ENCODE results near the gene RASL10B.

The RASL10B gene

GRCh38 chr17:35769895-35770486 is 38.6 kb downstream of the RASL10B start:
- Histone ChIP-seq H3K9me3 (ENCODE audit: insufficient read depth, low read length) (no peaks in the 10 kb centered on the region), H3K9me2 (replicated peaks; ENCODE audit: insufficient read depth, low read length) (no peaks in the 10 kb centered on the region), H3K36me3 (ENCODE audit: low read length) (no peaks in the 10 kb centered on the region), H2AFZ (ENCODE audit: low read depth, low read length, severe bottlenecking) (no peak overlapping the region), H3K27me3 (ENCODE audit: low read length) (no peaks in the 10 kb centered on the region), H3K27ac (ENCODE audit: low read depth, low read length) (no peak overlapping the region), H4K20me1 (ENCODE audit: low read depth, low read length) (no peaks in the 10 kb centered on the region), H3K79me2 (ENCODE audit: insufficient read depth, low read length) (no peaks in the 10 kb centered on the region), H3K4me2 (ENCODE audit: low read depth, low read length, poor library complexity, severe bottlenecking) (no peak overlapping the region), H3K9ac (ENCODE audit: low read length) (no peak overlapping the region), H3K4me3 (ENCODE audit: insufficient read depth, low read length, poor library complexity, severe bottlenecking) (no peak overlapping the region), H3F3A (ENCODE audit: insufficient read depth) (no peaks in the 10 kb centered on the region)
- TF ChIP-seq EZH2phosphoT487 (conservative IDR thresholded peaks at IDR 0.05; ENCODE audit: low read length) = no peak
- TF ChIP-seq, protein P1, sequence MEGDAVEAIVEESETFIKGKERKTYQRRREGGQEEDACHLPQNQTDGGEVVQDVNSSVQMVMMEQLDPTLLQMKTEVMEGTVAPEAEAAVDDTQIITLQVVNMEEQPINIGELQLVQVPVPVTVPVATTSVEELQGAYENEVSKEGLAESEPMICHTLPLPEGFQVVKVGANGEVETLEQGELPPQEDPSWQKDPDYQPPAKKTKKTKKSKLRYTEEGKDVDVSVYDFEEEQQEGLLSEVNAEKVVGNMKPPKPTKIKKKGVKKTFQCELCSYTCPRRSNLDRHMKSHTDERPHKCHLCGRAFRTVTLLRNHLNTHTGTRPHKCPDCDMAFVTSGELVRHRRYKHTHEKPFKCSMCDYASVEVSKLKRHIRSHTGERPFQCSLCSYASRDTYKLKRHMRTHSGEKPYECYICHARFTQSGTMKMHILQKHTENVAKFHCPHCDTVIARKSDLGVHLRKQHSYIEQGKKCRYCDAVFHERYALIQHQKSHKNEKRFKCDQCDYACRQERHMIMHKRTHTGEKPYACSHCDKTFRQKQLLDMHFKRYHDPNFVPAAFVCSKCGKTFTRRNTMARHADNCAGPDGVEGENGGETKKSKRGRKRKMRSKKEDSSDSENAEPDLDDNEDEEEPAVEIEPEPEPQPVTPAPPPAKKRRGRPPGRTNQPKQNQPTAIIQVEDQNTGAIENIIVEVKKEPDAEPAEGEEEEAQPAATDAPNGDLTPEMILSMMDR (IDR thresholded peaks at IDR 0.05; ENCODE audit: insufficient read depth, low read length, poor library complexity, severe bottlenecking) = no peak

DNA sequence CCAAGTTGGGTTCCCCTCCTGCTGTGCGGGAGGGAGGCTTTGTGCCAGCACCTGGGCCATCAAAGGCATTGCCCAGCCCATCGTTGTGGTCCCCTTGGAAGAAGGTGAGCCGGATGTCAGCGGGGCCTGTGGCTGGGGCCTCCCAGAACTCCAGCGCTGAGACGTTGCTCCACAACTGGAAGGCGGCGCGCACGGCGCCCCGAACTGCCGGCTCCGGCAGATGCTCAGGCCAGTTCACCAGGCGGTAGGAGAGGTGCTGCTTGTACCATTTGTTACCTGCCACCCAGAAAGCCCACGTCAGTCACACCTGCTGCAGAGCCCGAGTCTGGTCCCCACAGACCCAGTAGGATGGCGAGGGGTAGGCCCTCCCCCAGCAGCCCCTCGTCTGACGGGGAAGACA is 41.7 kb downstream of the RASL10B start:
- H3K9ac ChIP-seq (ENCODE audit: low read length) = no peak overlapping the region
- H3K9me3 ChIP-seq (ENCODE audit: insufficient read depth, low read length) = no peaks in the 10 kb centered on the region
- no peak overlapping the region for H3K4me3 ChIP-seq (ENCODE audit: insufficient read depth, low read length, poor library complexity, severe bottlenecking)
- H3K4me2 ChIP-seq (ENCODE audit: low read depth, low read length, poor library complexity, severe bottlenecking) = no peak overlapping the region
- no peak overlapping the region for H2AFZ ChIP-seq (ENCODE audit: low read depth, low read length, severe bottlenecking)
- no peak for TF ChIP-seq EZH2phosphoT487 (conservative IDR thresholded peaks at IDR 0.05; ENCODE audit: low read length)
- TF ChIP-seq, protein P1 (IDR thresholded peaks at IDR 0.05; ENCODE audit: insufficient read depth, low read length, poor library complexity, severe bottlenecking) = no peak
- no peaks in the 10 kb centered on the region for H3K79me2 ChIP-seq (ENCODE audit: insufficient read depth, low read length)
- no peaks in the 10 kb centered on the region for H4K20me1 ChIP-seq (ENCODE audit: low read depth, low read length)
- no peak overlapping the region for H3K27ac ChIP-seq (ENCODE audit: low read depth, low read length)
- H3F3A ChIP-seq (ENCODE audit: insufficient read depth) = no peaks in the 10 kb centered on the region
- no peaks in the 10 kb centered on the region for H3K9me2 ChIP-seq (replicated peaks; ENCODE audit: insufficient read depth, low read length)
- no peaks in the 10 kb centered on the region for H3K27me3 ChIP-seq (ENCODE audit: low read length)
- H3K36me3 ChIP-seq (ENCODE audit: low read length) = no peaks in the 10 kb centered on the region

DNA sequence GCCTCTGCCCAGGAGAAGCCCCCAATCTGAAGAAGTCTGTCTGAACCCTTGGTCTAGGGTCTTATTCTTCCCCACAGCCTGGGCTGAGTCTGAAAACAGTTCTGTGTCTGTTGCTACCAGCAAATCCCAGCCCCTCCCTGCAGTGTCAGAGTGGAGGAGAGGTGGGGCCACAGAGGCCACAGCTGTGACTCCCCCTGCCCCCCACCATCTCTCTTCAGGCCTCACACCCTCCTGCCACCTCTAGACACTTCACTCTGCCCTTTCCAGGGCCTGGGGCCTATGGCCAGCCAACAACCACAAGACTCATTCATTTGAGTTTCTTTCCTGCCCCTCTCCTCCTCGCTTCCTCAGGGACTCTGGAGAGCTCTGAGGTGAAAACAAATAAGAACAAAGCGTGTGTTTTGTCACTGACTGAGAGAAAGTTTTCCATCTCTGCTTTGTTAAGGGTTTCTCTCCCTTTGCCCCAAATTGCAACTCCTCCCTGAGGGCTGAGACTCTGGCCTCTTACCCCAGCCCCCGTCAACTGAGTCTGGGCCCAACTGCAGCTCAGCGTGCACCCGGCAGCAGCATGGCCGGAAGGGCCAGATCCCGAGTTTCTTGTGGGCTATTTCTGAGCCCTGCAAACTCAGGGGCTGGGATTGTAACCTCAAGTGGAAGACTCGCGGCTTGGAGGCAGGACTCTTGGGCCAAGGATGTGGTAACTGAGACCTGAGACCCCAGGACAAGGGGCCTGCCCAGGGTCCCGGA is 42.4 kb downstream of the RASL10B start:
- no peaks in the 10 kb centered on the region for H3K27me3 ChIP-seq (ENCODE audit: low read length)
- no peak overlapping the region for H3K27ac ChIP-seq (ENCODE audit: low read depth, low read length)
- no peak overlapping the region for H3K4me3 ChIP-seq (ENCODE audit: insufficient read depth, low read length, poor library complexity, severe bottlenecking)
- no peak overlapping the region for H2AFZ ChIP-seq (ENCODE audit: low read depth, low read length, severe bottlenecking)
- H3K4me2 ChIP-seq (ENCODE audit: low read depth, low read length, poor library complexity, severe bottlenecking) = no peak overlapping the region
- H3K36me3 ChIP-seq (ENCODE audit: low read length) = no peaks in the 10 kb centered on the region
- no peak overlapping the region for H3K9ac ChIP-seq (ENCODE audit: low read length)
- no peaks in the 10 kb centered on the region for H3K9me3 ChIP-seq (ENCODE audit: insufficient read depth, low read length)
- no peaks in the 10 kb centered on the region for H3F3A ChIP-seq (ENCODE audit: insufficient read depth)
- no peaks in the 10 kb centered on the region for H4K20me1 ChIP-seq (ENCODE audit: low read depth, low read length)
- H3K79me2 ChIP-seq (ENCODE audit: insufficient read depth, low read length) = no peaks in the 10 kb centered on the region
- TF ChIP-seq, protein P1 (IDR thresholded peaks at IDR 0.05; ENCODE audit: insufficient read depth, low read length, poor library complexity, severe bottlenecking) = no peak
- no peak for TF ChIP-seq EZH2phosphoT487 (conservative IDR thresholded peaks at IDR 0.05; ENCODE audit: low read length)
- H3K9me2 ChIP-seq (replicated peaks; ENCODE audit: insufficient read depth, low read length) = no peaks in the 10 kb centered on the region

All from SU-DHL-6 (cell line).